A673 (cell line): Measurements from ENCODE around the gene TLE2.

Experiments
- CTCF ChIP-seq: fragments of 300-800, 200-600 bp; sonication (generic); conservative IDR thresholded peaks from 2 replicates; pipeline ENCODE4 v1.5.1; 2017; ENCODE audit warnings: low read depth, mild to moderate bottlenecking, antibody characterized with exemption, low read length, moderate library complexity, mixed read lengths
- EZH2 ChIP-seq: fragments of 200-600 bp; sonication (generic); IDR thresholded peaks from 2 replicates; pipeline ENCODE4 v1.6.1; 2017; ENCODE audit warnings: borderline replicate concordance, low read depth, mild to moderate bottlenecking, mixed read lengths, antibody characterized with exemption, low read length; ENCODE audit not compliant: poor library complexity, severe bottlenecking

GRCh38 chr19:3027981-3028304 is 1.1 kb downstream of the TLE2 start:
- TF ChIP-seq CTCF (no peak), EZH2 (no peak)
